HG02885 (cell line): ENCODE results near the gene APBB2.
"Not testable (repeated sequence)": the region's sequence is repeated elsewhere in the genome, so short reads cannot be mapped to it uniquely, and the experiment has no call there.

Experiments used
- ATAC-seq: cut with Tn5 transposase; IDR thresholded peaks from one replicate; pipeline ENCODE4 v1.9.1; 2021; ENCODE audit warnings: mild to moderate bottlenecking; ENCODE audit not compliant: unreplicated experiment, poor library complexity

Gene APBB2

GRCh38 chr4:41070516-41071281 lies 143.6 kb downstream of the APBB2 start:
- no peak for ATAC-seq

- no peak for ATAC-seq
Observed at GRCh38 chr4:41069838-41070237, 144.5 kb downstream of the APBB2 start.

GRCh38 chr4:41069257-41069656 lies 145.1 kb downstream of the APBB2 start:
- ATAC-seq = no peak

GRCh38 chr4:41067369-41067768 lies 147.0 kb downstream of the APBB2 start:
- ATAC-seq = no peak

GRCh38 chr4:41066049-41066448 lies 148.3 kb downstream of the APBB2 start:
- no peak for ATAC-seq

GRCh38 chr4:41065434-41066006 lies 148.8 kb downstream of the APBB2 start:
- no peak for ATAC-seq

GRCh38 chr4:41064953-41065352 lies 149.4 kb downstream of the APBB2 start:
- no peak for ATAC-seq

GRCh38 chr4:41061482-41062185 lies 152.7 kb downstream of the APBB2 start:
- no peak for ATAC-seq

GRCh38 chr4:41060352-41061334 lies 153.7 kb downstream of the APBB2 start:
- ATAC-seq = no peak

- ATAC-seq = not testable (repeated sequence)
Observed at GRCh38 chr4:41059411-41059810, 154.9 kb downstream of the APBB2 start.

GRCh38 chr4:41058426-41058825 lies 155.9 kb downstream of the APBB2 start:
- no peak for ATAC-seq

- no peak for ATAC-seq
Observed at GRCh38 chr4:41057467-41057866, 156.9 kb downstream of the APBB2 start.

GRCh38 chr4:41052287-41052686 lies 162.1 kb downstream of the APBB2 start:
- no peak for ATAC-seq

- ATAC-seq = no peak
Observed at GRCh38 chr4:41050880-41051775, 163.2 kb downstream of the APBB2 start.

GRCh38 chr4:41050116-41050515 lies 164.2 kb downstream of the APBB2 start:
- ATAC-seq = no peak

GRCh38 chr4:41049176-41049575 lies 165.2 kb downstream of the APBB2 start:
- not testable (repeated sequence) for ATAC-seq

- ATAC-seq = no peak
Observed at GRCh38 chr4:41044791-41045190, 169.6 kb downstream of the APBB2 start.

- no peak for ATAC-seq
Observed at GRCh38 chr4:41044165-41044564, 170.2 kb downstream of the APBB2 start.

- no peak for ATAC-seq
Observed at GRCh38 chr4:41043465-41043864, 170.9 kb downstream of the APBB2 start.
